ENCODE results near the gene KNG1. TPM values are rescaled to one million over a fixed set of nuclear protein-coding genes. Genes with fewer than 3 reads are reported as not detected.

The KNG1 gene
- total RNA-seq, 2 donors from 2014 or later = 1.0 to 1.2 TPM

DNA sequence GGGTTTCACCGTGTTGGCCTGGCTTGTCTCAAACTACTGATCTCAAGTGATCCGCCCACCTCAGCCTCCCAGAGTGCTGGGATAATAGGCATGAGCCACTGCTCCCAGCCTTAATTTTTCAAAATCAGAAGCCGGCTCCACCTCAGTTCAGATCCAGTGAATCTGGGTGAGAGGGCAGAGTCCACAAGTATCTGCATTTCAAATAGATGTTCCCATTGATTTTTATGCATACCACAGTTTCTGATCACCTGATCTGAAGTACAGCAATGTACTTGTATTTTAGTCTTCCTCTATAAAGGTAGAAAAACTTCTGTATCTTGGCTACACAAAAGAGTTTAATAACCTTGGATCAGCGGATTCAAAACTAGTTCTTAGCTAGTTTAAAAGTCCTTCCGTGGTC lies 62.0 kb downstream of the KNG1 start:
- no peak overlapping the region for H3K27ac ChIP-seq
- H3K4me3 ChIP-seq = no peak overlapping the region
- H3K4me1 ChIP-seq = no peaks in the 10 kb centered on the region
- H3K9ac ChIP-seq (ENCODE audit: low read depth in 2 of 2, low read length in 2 of 2) = no peak overlapping the region
- no peak for DNase-seq
- H3K9me3 ChIP-seq = no peaks in the 10 kb centered on the region
- TF ChIP-seq, protein P1, sequence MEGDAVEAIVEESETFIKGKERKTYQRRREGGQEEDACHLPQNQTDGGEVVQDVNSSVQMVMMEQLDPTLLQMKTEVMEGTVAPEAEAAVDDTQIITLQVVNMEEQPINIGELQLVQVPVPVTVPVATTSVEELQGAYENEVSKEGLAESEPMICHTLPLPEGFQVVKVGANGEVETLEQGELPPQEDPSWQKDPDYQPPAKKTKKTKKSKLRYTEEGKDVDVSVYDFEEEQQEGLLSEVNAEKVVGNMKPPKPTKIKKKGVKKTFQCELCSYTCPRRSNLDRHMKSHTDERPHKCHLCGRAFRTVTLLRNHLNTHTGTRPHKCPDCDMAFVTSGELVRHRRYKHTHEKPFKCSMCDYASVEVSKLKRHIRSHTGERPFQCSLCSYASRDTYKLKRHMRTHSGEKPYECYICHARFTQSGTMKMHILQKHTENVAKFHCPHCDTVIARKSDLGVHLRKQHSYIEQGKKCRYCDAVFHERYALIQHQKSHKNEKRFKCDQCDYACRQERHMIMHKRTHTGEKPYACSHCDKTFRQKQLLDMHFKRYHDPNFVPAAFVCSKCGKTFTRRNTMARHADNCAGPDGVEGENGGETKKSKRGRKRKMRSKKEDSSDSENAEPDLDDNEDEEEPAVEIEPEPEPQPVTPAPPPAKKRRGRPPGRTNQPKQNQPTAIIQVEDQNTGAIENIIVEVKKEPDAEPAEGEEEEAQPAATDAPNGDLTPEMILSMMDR (IDR thresholded peaks at IDR 0.05) = no peak
- intact Hi-C loops (cut with DNase I) = no loop called here
- H3K36me3 ChIP-seq = no peaks in the 10 kb centered on the region
- H3K27me3 ChIP-seq = no peaks in the 10 kb centered on the region

DNA sequence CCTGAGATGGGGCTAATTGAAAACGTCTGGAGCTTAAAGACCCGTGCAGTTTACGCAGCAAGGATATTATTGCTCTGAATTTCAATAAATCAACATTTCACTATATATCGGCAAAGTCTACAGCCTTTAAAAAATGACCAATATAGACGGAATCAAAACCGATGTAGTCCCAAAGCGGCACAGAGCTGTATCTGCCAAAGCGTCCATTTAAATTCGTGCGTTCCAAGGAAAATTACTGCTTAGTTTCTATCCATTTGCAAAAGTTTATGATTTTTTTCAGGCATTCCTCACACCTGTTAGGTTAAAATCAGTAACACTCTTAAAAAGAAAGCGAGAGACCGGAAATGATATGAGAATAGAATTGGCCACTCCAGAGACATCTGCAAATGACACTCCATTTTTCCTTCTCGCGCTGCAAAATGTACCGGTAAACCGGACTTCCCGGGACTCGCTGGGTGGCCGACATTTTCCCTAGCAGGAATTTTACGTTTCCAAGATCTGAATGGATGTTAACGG lies 65.4 kb downstream of the KNG1 start:
- Histone ChIP-seq H3K27me3 (no peaks in the 10 kb centered on the region), H3K27ac (peak overlapping the region; percentile 90), H3K9ac (ENCODE audit: low read depth in 2 of 2, low read length in 2 of 2) (peak overlapping the region; percentile 100), H3K9me3 (no peaks in the 10 kb centered on the region), H3K4me3 (peak overlapping the region; percentile 77), H3K36me3 (peaks cover 22% of the 10 kb centered on the region), H3K4me1 (peaks cover 5% of the 10 kb centered on the region)
- DNase-seq = no peak
- TF ChIP-seq, protein P1 (IDR thresholded peaks at IDR 0.05) = no peak
- intact Hi-C loops (cut with DNase I) = loop anchor here (5.0 kb wide), 1 partner anchor 215 kb away; the partner anchor contains the start of gene TBCCD1

DNA sequence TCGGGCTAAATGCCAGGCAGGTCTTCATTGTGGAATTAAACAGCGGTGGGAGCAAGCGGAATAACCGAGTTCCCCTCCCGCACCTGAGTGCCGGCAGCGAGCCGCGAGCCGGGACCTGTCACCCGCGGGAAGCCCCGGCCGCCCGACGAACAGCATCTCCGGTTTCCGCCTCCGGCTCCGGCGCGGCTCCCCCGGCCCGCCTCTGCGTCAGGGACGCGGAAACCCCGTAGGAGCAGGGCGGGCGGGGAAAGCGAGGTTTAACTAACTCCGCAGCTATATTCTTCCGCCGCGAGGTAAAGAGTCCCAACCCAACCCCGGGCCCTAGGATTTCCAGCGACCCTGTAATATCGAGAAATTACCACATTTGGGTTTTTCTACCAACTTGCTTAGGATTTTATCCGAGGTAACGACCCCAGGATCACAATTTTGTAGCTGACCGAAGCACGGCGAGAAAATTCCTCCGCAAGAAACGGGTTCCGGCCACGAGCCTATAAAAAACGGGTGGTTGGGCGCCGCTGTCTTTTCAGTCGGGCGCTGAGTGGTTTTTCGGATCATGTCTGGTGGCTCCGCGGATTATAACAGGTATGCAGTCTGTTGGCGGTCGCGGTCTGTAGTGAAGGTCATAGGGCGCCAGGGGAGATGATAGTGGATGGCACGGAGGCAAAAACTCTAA lies 66.0 kb downstream of the KNG1 start, which contains the start of gene EIF4A2:
Gene EIF4A2 (plus strand): TSS at position 520 of the 673 bp plus-strand sequence. CDS start 34 bp downstream, at position 554.
- Histone ChIP-seq H3K27ac (peak within 1 kb of the TSS; percentile 90), H3K27me3 (no peaks in the 10 kb centered on the region), H3K36me3 (peaks cover 22% of the 10 kb centered on the region), H3K9ac (ENCODE audit: low read depth in 2 of 2, low read length in 2 of 2) (peak within 1 kb of the TSS; percentile 100), H3K4me1 (peaks cover 5% of the 10 kb centered on the region), H3K4me3 (peak within 1 kb of the TSS; percentile 77), H3K9me3 (no peaks in the 10 kb centered on the region)
- DNase-seq = peak; percentile 91
- intact Hi-C loops (cut with DNase I) = loop anchor here (5.0 kb wide), 1 partner anchor 216 kb away; the partner anchor contains the start of gene TBCCD1
- TF ChIP-seq, protein P1 (IDR thresholded peaks at IDR 0.05) = no peak

DNA sequence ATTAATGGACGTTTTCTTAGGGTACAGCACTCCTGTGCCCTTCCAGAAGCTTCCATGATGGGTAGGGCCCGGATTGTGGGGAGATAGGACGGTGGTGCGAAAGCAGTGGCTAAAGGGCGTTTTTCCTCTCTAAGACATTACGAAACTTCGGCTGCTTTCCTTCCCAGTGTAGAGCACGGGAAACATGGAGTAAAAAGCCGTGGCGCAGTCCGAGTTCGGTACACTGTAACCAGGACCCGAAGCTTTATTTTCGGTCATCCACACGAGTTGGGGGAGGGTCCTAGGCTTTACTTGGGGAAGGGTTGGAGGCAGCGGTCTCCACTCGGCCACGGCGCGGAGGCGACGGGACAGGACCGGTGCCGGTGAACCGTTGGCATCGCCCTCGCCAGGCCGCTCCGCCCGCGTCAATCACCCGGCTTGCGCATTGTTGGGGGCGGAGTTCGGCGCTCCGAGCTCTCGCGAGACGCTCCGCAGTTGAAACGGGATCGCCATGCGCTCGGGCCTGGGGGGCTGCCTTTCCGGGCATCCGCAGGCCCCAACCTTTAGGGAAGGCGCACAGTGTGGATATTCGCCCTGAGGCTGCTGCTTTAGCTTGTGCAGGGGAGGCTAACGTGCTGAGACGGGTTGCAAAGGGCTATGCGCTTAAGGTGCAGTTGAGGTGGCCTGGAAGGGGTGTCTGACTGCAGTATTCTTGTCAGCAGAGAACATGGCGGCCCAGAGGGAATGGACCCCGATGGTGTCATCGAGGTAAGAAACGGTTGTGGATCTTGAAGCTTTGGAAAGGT lies 66.8 kb downstream of the KNG1 start:
- peak overlapping the region; percentile 100 for H3K9ac ChIP-seq (ENCODE audit: low read depth in 2 of 2, low read length in 2 of 2)
- no peaks in the 10 kb centered on the region for H3K9me3 ChIP-seq
- H3K4me1 ChIP-seq = peaks cover 5% of the 10 kb centered on the region
- peaks cover 28% of the 10 kb centered on the region for H3K36me3 ChIP-seq
- intact Hi-C loops (cut with DNase I) = loop anchor here (5.0 kb wide), 1 partner anchor 217 kb away; the partner anchor contains the start of gene TBCCD1
- DNase-seq = peak; percentile 87
- H3K4me3 ChIP-seq = peak overlapping the region; percentile 77
- TF ChIP-seq, protein P1 (IDR thresholded peaks at IDR 0.05) = no peak
- H3K27me3 ChIP-seq = no peaks in the 10 kb centered on the region
- H3K27ac ChIP-seq = peak overlapping the region; percentile 90

DNA sequence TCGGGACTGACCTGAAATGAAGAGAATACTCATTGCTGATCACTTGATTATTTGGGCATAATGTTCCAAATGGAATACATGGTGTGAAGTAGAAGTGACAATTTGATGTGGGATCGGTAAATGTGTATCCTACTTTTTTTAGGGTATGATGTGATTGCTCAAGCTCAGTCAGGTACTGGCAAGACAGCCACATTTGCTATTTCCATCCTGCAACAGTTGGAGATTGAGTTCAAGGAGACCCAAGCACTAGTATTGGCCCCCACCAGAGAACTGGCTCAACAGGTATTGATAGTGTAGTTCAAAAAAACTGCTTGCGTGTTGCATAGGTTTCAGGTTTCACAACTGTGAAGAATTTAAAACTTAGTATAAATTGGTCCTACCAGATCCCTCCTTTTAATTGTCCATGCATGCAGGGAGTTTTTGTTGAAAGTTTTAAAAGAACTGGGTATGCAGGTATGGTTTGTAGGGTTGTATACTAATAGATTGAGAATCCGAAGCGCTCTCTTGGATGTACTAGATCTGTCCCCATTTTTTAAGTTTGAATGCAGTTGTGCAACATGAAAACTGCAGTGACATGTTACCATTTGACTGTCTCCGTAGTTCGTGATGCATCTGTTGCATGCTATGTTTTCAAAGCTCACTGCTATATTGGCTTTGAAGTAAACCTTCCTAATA lies 67.8 kb downstream of the KNG1 start:
- H3K27me3 ChIP-seq = no peaks in the 10 kb centered on the region

More for the DNA sequence above, 67.8 kb downstream of the KNG1 start:
- peaks cover 5% of the 10 kb centered on the region for H3K4me1 ChIP-seq
- peak overlapping the region; percentile 100 for H3K9ac ChIP-seq (ENCODE audit: low read depth in 2 of 2, low read length in 2 of 2)
- H3K36me3 ChIP-seq = peaks cover 33% of the 10 kb centered on the region
- no peak for DNase-seq
- TF ChIP-seq, protein P1 (IDR thresholded peaks at IDR 0.05) = no peak
- no peaks in the 10 kb centered on the region for H3K9me3 ChIP-seq
- H3K27ac ChIP-seq = no peak overlapping the region
- peak overlapping the region; percentile 77 for H3K4me3 ChIP-seq
- intact Hi-C loops (cut with DNase I) = loop anchor here (5.0 kb wide), 1 partner anchor 218 kb away; the partner anchor contains the start of gene TBCCD1

Measured in colonic mucosa (tissue), 4 donors.